ENCODE measurements around the gene ARL1.
"Not testable (repeated sequence)": the region's sequence is repeated elsewhere in the genome, so short reads cannot be mapped to it uniquely, and the experiment has no call there.

Gene ARL1

DNA sequence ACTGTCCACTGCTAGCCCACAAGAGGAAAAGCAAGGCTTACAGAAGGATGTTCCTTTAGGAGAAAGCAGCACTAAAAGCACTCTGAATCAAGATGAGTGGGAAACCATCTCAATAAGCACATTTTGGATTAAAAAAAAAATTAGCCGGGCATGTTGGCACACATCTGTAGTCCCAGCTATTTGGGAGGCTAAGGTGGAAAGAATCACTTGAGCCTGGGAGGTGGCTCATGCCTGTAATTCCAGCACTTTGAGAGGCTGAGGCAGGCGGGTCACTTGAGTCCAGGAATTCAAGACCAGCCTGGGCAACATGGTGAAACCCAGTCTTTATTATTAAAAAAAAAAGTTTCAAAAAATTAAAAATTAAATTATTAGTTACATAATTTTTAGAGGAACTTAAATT, 17.0 kb upstream of the ARL1 start:
- in situ Hi-C loops (cut with HindIII; ENCODE audit: low sequenced_read_pairs), result no loop called here
- DNase-seq (ENCODE audit: low read depth, low spot score), result no peak
- no peak overlapping the region for H3K4me3 ChIP-seq (ENCODE audit: low read depth, low read length)
- TF ChIP-seq, protein P1, sequence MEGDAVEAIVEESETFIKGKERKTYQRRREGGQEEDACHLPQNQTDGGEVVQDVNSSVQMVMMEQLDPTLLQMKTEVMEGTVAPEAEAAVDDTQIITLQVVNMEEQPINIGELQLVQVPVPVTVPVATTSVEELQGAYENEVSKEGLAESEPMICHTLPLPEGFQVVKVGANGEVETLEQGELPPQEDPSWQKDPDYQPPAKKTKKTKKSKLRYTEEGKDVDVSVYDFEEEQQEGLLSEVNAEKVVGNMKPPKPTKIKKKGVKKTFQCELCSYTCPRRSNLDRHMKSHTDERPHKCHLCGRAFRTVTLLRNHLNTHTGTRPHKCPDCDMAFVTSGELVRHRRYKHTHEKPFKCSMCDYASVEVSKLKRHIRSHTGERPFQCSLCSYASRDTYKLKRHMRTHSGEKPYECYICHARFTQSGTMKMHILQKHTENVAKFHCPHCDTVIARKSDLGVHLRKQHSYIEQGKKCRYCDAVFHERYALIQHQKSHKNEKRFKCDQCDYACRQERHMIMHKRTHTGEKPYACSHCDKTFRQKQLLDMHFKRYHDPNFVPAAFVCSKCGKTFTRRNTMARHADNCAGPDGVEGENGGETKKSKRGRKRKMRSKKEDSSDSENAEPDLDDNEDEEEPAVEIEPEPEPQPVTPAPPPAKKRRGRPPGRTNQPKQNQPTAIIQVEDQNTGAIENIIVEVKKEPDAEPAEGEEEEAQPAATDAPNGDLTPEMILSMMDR (IDR thresholded peaks at IDR 0.05; ENCODE audit: low read depth, low read length), result no peak

DNA sequence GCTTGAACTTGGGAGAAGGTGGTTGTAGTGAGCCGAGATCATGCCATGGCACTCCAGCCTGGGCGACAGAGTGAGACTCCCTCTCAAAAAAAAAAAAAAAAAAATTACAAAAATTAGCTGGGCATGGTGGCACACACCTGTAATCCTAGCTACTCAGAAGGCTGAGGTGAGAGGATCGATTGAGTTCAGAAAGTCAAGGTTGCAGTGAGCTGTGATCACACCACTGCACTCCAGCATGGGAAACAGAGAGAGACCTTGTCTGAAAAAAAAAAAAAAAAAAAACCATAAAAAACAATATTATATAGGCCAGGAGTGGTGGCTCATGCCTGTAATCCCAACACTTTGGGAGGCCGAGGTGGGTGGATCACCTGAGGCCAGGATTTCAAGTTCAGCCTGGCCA, 14.5 kb upstream of the ARL1 start:
- DNase-seq (ENCODE audit: low read depth, low spot score); in situ Hi-C loops (cut with HindIII; ENCODE audit: low sequenced_read_pairs); H3K4me3 ChIP-seq (ENCODE audit: low read depth, low read length): not testable (repeated sequence)

DNA sequence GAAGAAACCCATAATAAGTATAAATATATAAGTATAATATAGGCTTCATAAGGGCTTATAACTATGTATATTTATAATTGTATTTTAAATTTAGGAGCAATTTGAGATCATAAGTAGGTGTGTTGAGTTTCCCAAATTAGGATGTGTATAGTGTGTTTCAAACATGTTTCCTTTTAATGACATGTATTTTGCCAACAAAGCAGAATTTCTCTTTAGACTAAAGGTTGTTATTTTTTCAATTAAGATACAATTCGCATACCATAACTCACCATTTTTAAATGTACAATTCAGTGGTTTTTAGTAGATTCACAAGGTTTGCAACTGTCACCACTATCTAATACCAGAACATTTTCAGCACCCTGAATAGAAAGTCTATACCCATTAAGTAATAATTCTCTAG, 7.7 kb upstream of the ARL1 start:
- TF ChIP-seq, protein P1 (IDR thresholded peaks at IDR 0.05; ENCODE audit: low read depth, low read length), result no peak
- in situ Hi-C loops (cut with HindIII; ENCODE audit: low sequenced_read_pairs), result no loop called here
- H3K4me3 ChIP-seq (ENCODE audit: low read depth, low read length), result no peak overlapping the region
- DNase-seq (ENCODE audit: low read depth, low spot score), result no peak

DNA sequence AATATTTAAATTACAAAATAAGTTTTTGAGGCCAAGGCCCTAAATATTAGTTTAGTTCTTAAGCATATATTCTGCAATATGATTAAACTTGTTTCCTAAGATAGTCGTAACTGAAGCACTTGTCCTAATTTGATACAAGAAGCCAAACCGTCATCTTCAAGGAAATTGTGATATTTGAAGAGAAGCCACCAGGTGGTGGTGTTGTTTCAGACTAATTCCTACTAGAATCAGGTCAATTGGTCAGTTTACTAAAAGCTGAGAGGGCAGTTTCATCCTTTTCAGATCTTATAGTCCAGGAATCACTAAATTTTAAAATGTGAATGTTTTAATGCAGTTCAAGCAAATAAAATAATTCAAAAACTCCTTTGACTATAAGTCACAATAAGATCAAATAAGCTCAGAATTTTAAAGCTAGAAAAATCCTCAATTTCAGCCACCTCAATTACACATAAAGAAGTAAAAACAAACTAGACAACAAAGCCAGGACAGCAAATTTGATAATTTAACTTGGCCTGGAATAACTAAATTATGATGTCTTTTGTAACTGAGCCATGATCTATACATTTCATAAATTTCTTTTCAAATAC, 7.1 kb upstream of the ARL1 start:
- DNase-seq (ENCODE audit: low read depth, low spot score), result peak; percentile 72
- in situ Hi-C loops (cut with HindIII; ENCODE audit: low sequenced_read_pairs), result no loop called here

DNA sequence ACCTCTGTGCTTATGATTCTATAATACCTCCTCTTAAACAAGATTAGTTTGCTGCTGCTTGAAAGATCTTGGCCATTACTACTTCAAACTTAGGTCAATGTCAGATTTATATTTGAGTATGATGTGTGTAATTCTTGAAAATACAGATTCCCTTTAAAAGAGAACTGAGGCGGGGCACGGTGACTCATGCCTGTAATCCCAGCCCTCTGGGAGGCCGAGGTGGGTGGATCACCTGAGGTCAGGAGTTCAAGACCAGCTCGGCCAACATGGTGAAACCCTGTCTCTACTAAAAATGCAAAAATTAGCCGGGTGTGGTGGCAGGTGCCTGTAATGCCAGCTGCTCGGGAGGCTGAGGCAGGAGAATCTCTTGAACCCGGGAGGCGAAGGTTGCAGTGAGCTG, 2.6 kb upstream of the ARL1 start:
- H3K4me3 ChIP-seq (ENCODE audit: low read depth, low read length); in situ Hi-C loops (cut with HindIII; ENCODE audit: low sequenced_read_pairs); DNase-seq (ENCODE audit: low read depth, low spot score): not testable (repeated sequence)

More for the DNA sequence above, 7.1 kb upstream of the ARL1 start:
- no peak overlapping the region for H3K4me3 ChIP-seq (ENCODE audit: low read depth, low read length)
- TF ChIP-seq, protein P1 (IDR thresholded peaks at IDR 0.05; ENCODE audit: low read depth, low read length), result peak; percentile 46

DNA sequence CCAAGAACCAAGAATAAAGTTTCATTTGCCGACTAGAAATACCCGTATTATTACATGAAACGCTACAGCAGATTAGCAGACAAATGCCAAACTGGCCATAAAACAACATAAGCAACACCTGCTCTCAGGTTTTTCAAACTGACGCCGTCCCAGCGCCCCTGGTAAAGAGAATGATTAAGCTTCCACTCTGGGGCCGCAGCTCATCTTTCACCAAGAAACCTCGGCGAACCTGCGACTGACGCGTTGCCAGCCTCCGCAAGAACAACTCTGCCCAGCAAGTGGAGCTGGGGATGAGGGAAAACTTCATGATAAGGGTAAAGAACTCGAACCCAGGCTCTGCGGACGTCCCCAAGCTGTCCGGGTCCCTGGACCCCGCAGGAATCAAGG, 530 bp downstream of the ARL1 start:
- no peak for DNase-seq (ENCODE audit: low read depth, low spot score)
- in situ Hi-C loops (cut with HindIII; ENCODE audit: low sequenced_read_pairs), result no loop called here
- peak overlapping the region; percentile 93 for H3K4me3 ChIP-seq (ENCODE audit: low read depth, low read length)
- TF ChIP-seq, protein P1 (IDR thresholded peaks at IDR 0.05; ENCODE audit: low read depth, low read length), result no peak

DNA sequence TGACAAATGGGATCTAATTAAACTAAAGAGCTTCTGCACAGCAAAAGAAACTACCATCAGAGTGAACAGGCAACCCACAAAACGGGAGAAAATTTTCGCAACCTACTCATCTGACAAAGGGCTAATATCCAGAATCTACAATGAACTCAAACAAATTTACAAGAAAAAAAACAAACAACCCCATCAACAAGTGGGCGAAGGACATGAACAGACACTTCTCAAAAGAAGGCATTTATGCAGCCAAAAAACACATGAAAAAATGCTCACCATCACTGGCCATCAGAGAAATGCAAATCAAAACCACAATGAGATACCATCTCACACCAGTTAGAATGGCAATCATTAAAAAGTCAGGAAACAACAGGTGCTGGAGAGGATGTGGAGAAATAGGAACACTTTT, 16.4 kb downstream of the ARL1 start:
- DNase-seq (ENCODE audit: low read depth, low spot score); in situ Hi-C loops (cut with HindIII; ENCODE audit: low sequenced_read_pairs); H3K4me3 ChIP-seq (ENCODE audit: low read depth, low read length): not testable (repeated sequence)

DNA sequence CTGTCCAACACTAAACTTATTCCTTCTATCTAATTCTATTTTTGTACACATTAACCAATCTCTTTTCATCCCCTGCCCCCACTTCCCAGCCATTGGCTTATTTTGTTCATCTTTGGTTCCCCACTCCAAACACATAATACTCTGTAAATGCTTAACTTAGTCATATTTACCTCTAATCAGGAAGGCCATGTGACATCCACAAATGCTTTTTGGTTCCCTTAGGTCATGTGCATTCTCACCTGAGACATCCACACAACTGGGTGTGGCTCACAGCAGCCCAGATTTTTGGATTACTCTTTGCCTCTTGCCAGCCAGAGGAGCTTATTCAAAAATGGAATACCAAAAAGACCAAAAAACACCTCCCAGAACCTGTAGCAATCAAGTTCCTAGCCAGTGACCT, 28.4 kb downstream of the ARL1 start:
- in situ Hi-C loops (cut with HindIII; ENCODE audit: low sequenced_read_pairs), result no loop called here
- TF ChIP-seq, protein P1 (IDR thresholded peaks at IDR 0.05; ENCODE audit: low read depth, low read length), result no peak
- no peak for DNase-seq (ENCODE audit: low read depth, low spot score)
- no peak overlapping the region for H3K4me3 ChIP-seq (ENCODE audit: low read depth, low read length)

Data from astrocyte of the spinal cord (primary cell).